ENCODE measurements around the gene HES3.

DNA sequence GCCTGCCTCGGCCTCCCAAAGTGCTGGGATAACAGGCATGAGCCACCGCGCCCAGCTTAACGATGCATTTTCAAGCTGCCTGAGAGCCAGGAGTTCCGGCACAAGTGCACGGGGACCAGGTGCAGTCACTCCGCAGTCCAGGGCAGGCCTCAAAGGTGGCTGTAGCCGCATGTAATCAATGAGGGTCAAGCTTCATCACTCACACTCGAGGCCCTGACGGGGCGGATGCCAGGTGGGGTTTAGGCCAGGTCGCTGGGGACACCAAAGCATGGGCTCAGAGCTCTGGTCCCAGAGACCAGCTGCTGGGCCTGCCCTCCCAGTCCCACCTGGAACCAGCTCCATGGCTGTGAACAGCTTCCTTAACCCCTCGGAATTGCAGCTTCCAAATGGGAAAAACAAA lies 43.0 kb downstream of the HES3 start:
- TF ChIP-seq BHLHE40 (IDR thresholded peaks at IDR 0.05; ENCODE audit: low read depth, low read length) (no peak), POLR2A (IDR thresholded peaks at IDR 0.05; ENCODE audit: low read depth, low read length) (no peak), RAD21 (IDR thresholded peaks at IDR 0.05; ENCODE audit: low read length) (no peak), FOS (IDR thresholded peaks at IDR 0.05; ENCODE audit: low read depth, low read length) (no peak), RCOR1 (IDR thresholded peaks at IDR 0.05; ENCODE audit: insufficient replicate concordance, low read length) (no peak)
- TF ChIP-seq, protein P1, sequence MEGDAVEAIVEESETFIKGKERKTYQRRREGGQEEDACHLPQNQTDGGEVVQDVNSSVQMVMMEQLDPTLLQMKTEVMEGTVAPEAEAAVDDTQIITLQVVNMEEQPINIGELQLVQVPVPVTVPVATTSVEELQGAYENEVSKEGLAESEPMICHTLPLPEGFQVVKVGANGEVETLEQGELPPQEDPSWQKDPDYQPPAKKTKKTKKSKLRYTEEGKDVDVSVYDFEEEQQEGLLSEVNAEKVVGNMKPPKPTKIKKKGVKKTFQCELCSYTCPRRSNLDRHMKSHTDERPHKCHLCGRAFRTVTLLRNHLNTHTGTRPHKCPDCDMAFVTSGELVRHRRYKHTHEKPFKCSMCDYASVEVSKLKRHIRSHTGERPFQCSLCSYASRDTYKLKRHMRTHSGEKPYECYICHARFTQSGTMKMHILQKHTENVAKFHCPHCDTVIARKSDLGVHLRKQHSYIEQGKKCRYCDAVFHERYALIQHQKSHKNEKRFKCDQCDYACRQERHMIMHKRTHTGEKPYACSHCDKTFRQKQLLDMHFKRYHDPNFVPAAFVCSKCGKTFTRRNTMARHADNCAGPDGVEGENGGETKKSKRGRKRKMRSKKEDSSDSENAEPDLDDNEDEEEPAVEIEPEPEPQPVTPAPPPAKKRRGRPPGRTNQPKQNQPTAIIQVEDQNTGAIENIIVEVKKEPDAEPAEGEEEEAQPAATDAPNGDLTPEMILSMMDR (conservative IDR thresholded peaks at IDR 0.05; ENCODE audit: low read depth, low read length): no peak
- TF ChIP-seq, protein P2, sequence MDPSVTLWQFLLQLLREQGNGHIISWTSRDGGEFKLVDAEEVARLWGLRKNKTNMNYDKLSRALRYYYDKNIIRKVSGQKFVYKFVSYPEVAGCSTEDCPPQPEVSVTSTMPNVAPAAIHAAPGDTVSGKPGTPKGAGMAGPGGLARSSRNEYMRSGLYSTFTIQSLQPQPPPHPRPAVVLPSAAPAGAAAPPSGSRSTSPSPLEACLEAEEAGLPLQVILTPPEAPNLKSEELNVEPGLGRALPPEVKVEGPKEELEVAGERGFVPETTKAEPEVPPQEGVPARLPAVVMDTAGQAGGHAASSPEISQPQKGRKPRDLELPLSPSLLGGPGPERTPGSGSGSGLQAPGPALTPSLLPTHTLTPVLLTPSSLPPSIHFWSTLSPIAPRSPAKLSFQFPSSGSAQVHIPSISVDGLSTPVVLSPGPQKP (IDR thresholded peaks at IDR 0.05; ENCODE audit: borderline replicate concordance, low read depth, low read length): no peak

Measured in IMR-90 (cell line).